ENCODE data around the gene MYL6B. TPM values are rescaled to one million over a fixed set of nuclear protein-coding genes. Genes with fewer than 3 reads are reported as not detected.

Gene MYL6B
- total and polyA plus RNA-seq, 2 experiments from 2014 or later = 96.9 to 164 TPM

- TF ChIP-seq ZNF462 (CRISPR knock-in tag; IDR thresholded peaks at IDR 0.05) = no peak
- no peak for TF ChIP-seq JUNB (IDR thresholded peaks at IDR 0.05; ENCODE audit: unreplicated experiment)
These were observed 9.4 kb downstream of the MYL6B start (continued) for GRCh38 chr12:56161690-56162351.

GRCh38 chr12:56162468-56163290, 10.3 kb downstream of the MYL6B start:
- no peaks in the 10 kb centered on the region; the same call in 2 of the 3 replicates for H3K9me3 Mint-ChIP-seq
- peaks cover 47% of the 10 kb centered on the region for H3K27me3 Mint-ChIP-seq (ENCODE audit: insufficient read depth, low read depth, poor library complexity)
- peak overlapping the region; percentile 95 for H3K27ac Mint-ChIP-seq
- H3K4me1 Mint-ChIP-seq = peaks cover 50% of the 10 kb centered on the region
- ATAC-seq (peak; percentile 2), DNase-seq (ENCODE audit: low spot score) (peak; percentile 64)
- no peak overlapping the region for H2AFZ ChIP-seq
- peaks cover 55% of the 10 kb centered on the region for H3K36me3 ChIP-seq (ENCODE audit: insufficient read depth)
- peaks cover 57% of the 10 kb centered on the region for H3F3A ChIP-seq (replicated peaks; ENCODE audit: low read depth)
- H3K4me3 ChIP-seq = no peak overlapping the region
- H3K27ac ChIP-seq (ENCODE audit: low read depth) = peak overlapping the region; percentile 98
- peaks cover 25% of the 10 kb centered on the region for H4K20me1 ChIP-seq (replicated peaks; ENCODE audit: insufficient read depth)
- no peaks in the 10 kb centered on the region for H3K27me3 ChIP-seq (ENCODE audit: insufficient read depth)
- peak; percentile 38; the same call in 1 of the 2 replicates for TF ChIP-seq POLR2AphosphoS5 (IDR thresholded peaks at IDR 0.05; ENCODE audit: low read depth)
- no peak for TF ChIP-seq EZH2phosphoT487 (IDR thresholded peaks at IDR 0.05; ENCODE audit: unreplicated experiment)
- H3K36me3 Mint-ChIP-seq (ENCODE audit: low read depth) = peaks cover 92% of the 10 kb centered on the region
- H3K4me1 ChIP-seq (ENCODE audit: insufficient read depth) = peaks cover 41% of the 10 kb centered on the region
- H3K9me2 ChIP-seq (ENCODE audit: insufficient read depth) = no peaks in the 10 kb centered on the region
- peak overlapping the region; percentile 36 for H3K4me2 ChIP-seq
- H3K4me3 Mint-ChIP-seq = peak overlapping the region; percentile 36; the same call in 2 of the 3 replicates
- peaks cover 31% of the 10 kb centered on the region for H3K79me2 ChIP-seq (replicated peaks; ENCODE audit: insufficient read depth)

Data from GM23338 (cell line).